H1 (cell line): Measurements from ENCODE around the gene PRKAG3. TPM values are rescaled to one million over a fixed set of nuclear protein-coding genes. Genes with fewer than 3 reads are reported as not detected.

ENCODE experiments used
- CTCF ChIA-PET: fragments of 300-600 bp; sonication (Branson Sonifier 250); formaldehyde crosslinking; loops from one replicate; lab custom pipeline; 2021; ENCODE audit not compliant: partially characterized antibody; lab: Charles Lee
- POLR2A ChIA-PET: fragments of 300-600 bp; sonication (Branson Sonifier 250); formaldehyde crosslinking; loops from one replicate; lab custom pipeline; 2021; ENCODE audit warnings: inconsistent platforms; ENCODE audit not compliant: partially characterized antibody; lab: Charles Lee
- DNase-seq, 2 experiments: peaks; one replicate each; pipeline versions ENCODE4 v3.0.0 to v3.0.0-alpha.2; 2010 to 2022; ENCODE audit warnings: low spot score in 2 of 2, low read depth in 1 of 2, mixed read lengths in 1 of 2
- FAIRE-seq: peaks from 2 replicates; lab custom pipeline; 2011; peaks lifted over from hg19 to GRCh38; lab: Jason Lieb, UNC
- H2AFZ ChIP-seq: 2 replicates; pipeline ENCODE4 v1.8.1; 2012; ENCODE audit warnings: low read length, inconsistent platforms
- H2AK5ac ChIP-seq: 2 replicates; pipeline ENCODE4 v1.6.1; 2013; ENCODE audit warnings: low read depth, low read length
- H2BK120ac ChIP-seq: replicated peaks from 2 replicates; pipeline ENCODE3; 2013; ENCODE audit warnings: low read depth, low read length, inconsistent platforms
- H2BK12ac ChIP-seq: 2 replicates; pipeline ENCODE4 v1.6.1; 2013; ENCODE audit warnings: low read depth, low read length
- H2BK15ac ChIP-seq: 2 replicates; pipeline ENCODE4 v1.6.1; 2013; ENCODE audit warnings: low read length
- H2BK20ac ChIP-seq: 2 replicates; pipeline ENCODE4 v1.6.1; 2013; ENCODE audit warnings: low read length
- H2BK5ac ChIP-seq: 2 replicates; pipeline ENCODE4 v1.6.1; 2013; ENCODE audit warnings: low read depth, low read length
- H3K14ac ChIP-seq: 2 replicates; pipeline ENCODE4 v1.6.1; 2013; ENCODE audit warnings: inconsistent platforms; ENCODE audit not compliant: insufficient read length
- H3K18ac ChIP-seq: 2 replicates; pipeline ENCODE4 v1.6.1; 2013; ENCODE audit warnings: low read length; ENCODE audit errors: extremely low read depth
- H3K23ac ChIP-seq: 2 replicates; pipeline ENCODE4 v1.6.1; 2013; ENCODE audit warnings: inconsistent platforms; ENCODE audit not compliant: insufficient read length
- H3K23me2 ChIP-seq: 2 replicates; pipeline ENCODE4 v1.6.1; 2013; ENCODE audit warnings: low read depth, low read length
- H3K27ac ChIP-seq: 2 replicates; pipeline ENCODE4 v1.6.1; 2011; ENCODE audit warnings: low read depth, low read length, inconsistent platforms
- H3K27me3 ChIP-seq, 4 experiments: replicated peaks in 1 of 4; 1 replicate in 1 of 4; 2 replicates in 3 of 4; pipeline versions ENCODE4 v1.6.1 to v1.8.1; 2011 to 2013; ENCODE audit warnings: low read length in 3 of 4, mild to moderate bottlenecking in 3 of 4, inconsistent platforms in 2 of 4, mixed read lengths in 2 of 4, moderate library complexity in 1 of 4; ENCODE audit not compliant: control insufficient read depth in 3 of 4, insufficient read depth in 3 of 4; ENCODE audit errors: extremely low read depth in 1 of 4
- H3K36me3 ChIP-seq, 4 experiments: 2 replicates each; pipeline versions ENCODE4 v1.6.1 to v1.8.1; 2011 to 2013; ENCODE audit warnings: mild to moderate bottlenecking in 4 of 4, low read length in 3 of 4, moderate library complexity in 2 of 4, control low read depth in 1 of 4, inconsistent platforms in 1 of 4; ENCODE audit not compliant: insufficient read depth in 4 of 4, control insufficient read depth in 2 of 4
- H3K4ac ChIP-seq: replicated peaks from 2 replicates; pipeline ENCODE3; 2013; ENCODE audit warnings: low read length, low read depth, mixed read lengths, inconsistent platforms; ENCODE audit not compliant: insufficient read length
- H3K4me1 ChIP-seq, 4 experiments: replicated peaks in 1 of 4; 1 replicate in 1 of 4; 2 replicates in 3 of 4; pipeline versions ENCODE4 v1.6.1 to v1.8.1; 2011 to 2013; ENCODE audit warnings: low read length in 3 of 4, inconsistent platforms in 2 of 4, mixed read lengths in 1 of 4; ENCODE audit not compliant: insufficient read depth in 4 of 4, control insufficient read depth in 3 of 4
- H3K4me2 ChIP-seq, 2 experiments: 2 replicates each; pipeline versions ENCODE4 v1.6.1 to v1.8.1; 2011 to 2013; ENCODE audit warnings: low read depth in 2 of 2, low read length in 2 of 2, control low read depth in 1 of 2, inconsistent platforms in 1 of 2, mild to moderate bottlenecking in 1 of 2; ENCODE audit not compliant: insufficient read depth in 1 of 2
- H3K4me3 ChIP-seq, 4 experiments: fragments of 200-600, 300-600 bp in 1 of 4; sonication (generic), shearing (Covaris generic), sonication (Bioruptor Twin) in 1 of 4; 2 replicates each; pipeline versions ENCODE4 v1.5.1 to v1.8.1; 2011 to 2016; ENCODE audit warnings: low read length in 4 of 4, low read depth in 3 of 4, control low read depth in 2 of 4, inconsistent platforms in 2 of 4, mild to moderate bottlenecking in 2 of 4, mixed read lengths in 1 of 4, moderate library complexity in 1 of 4; ENCODE audit not compliant: insufficient read depth in 2 of 4; ENCODE audit errors: extremely low read depth in 1 of 4
- H3K56ac ChIP-seq: replicated peaks from 2 replicates; pipeline ENCODE3; 2013; ENCODE audit warnings: low read depth, mild to moderate bottlenecking, mixed read lengths, low read length, inconsistent platforms; ENCODE audit not compliant: insufficient read length
- H3K79me1 ChIP-seq: 2 replicates; pipeline ENCODE4 v1.6.1; 2013; ENCODE audit warnings: low read depth, low read length, control low read depth
- H3K79me2 ChIP-seq, 2 experiments: 2 replicates each; pipeline versions ENCODE4 v1.6.1 to v1.8.1; 2012 to 2013; ENCODE audit warnings: low read length in 2 of 2, mild to moderate bottlenecking in 2 of 2, inconsistent platforms in 1 of 2; ENCODE audit not compliant: insufficient read depth in 2 of 2, control insufficient read depth in 1 of 2
- H3K9ac ChIP-seq, 4 experiments: replicated peaks in 1 of 4; 1 replicate in 1 of 4; 2 replicates in 3 of 4; pipeline versions ENCODE4 v1.6.1 to v1.8.1; 2011 to 2013; ENCODE audit warnings: low read depth in 3 of 4, low read length in 3 of 4, control low read depth in 2 of 4, mild to moderate bottlenecking in 2 of 4, moderate library complexity in 2 of 4, inconsistent platforms in 1 of 4; ENCODE audit errors: extremely low read depth in 1 of 4
- H3K9me3 ChIP-seq, 2 experiments: 2 replicates each; pipeline versions ENCODE4 v1.6.1 to v1.8.1; 2012 to 2013; ENCODE audit warnings: mild to moderate bottlenecking in 2 of 2, moderate library complexity in 2 of 2, control low read depth in 1 of 2, inconsistent platforms in 1 of 2, low read depth in 1 of 2, low read length in 1 of 2, mixed read lengths in 1 of 2; ENCODE audit not compliant: insufficient read depth in 2 of 2
- H4K20me1 ChIP-seq, 2 experiments: replicated peaks in 1 of 2; 2 replicates each; pipeline versions ENCODE3 to v1.8.1; 2011 to 2013; ENCODE audit warnings: inconsistent platforms in 2 of 2, low read length in 2 of 2, mild to moderate bottlenecking in 1 of 2; ENCODE audit not compliant: insufficient read depth in 2 of 2, control insufficient read depth in 1 of 2
- H4K5ac ChIP-seq: 2 replicates; pipeline ENCODE4 v1.6.1; 2013; ENCODE audit warnings: low read length, low read depth, mixed read lengths, inconsistent platforms; ENCODE audit not compliant: insufficient read length
- H4K8ac ChIP-seq: 2 replicates; pipeline ENCODE4 v1.8.0; 2013; ENCODE audit warnings: mild to moderate bottlenecking, moderate library complexity, low read length, inconsistent platforms; ENCODE audit not compliant: insufficient read depth; ENCODE audit errors: extremely low read depth
- H4K91ac ChIP-seq: replicated peaks from 2 replicates; pipeline ENCODE3; 2013; ENCODE audit warnings: low read length, mixed read lengths, inconsistent platforms; ENCODE audit not compliant: insufficient read length
- EZH2 ChIP-seq: fragments of 200-600 bp; sonication (generic); IDR thresholded peaks from 2 replicates; pipeline ENCODE4 v1.7.1; 2012; ENCODE audit warnings: low read depth, mild to moderate bottlenecking, moderate library complexity, low read length, inconsistent platforms; ENCODE audit not compliant: severe bottlenecking
- NANOG ChIP-seq: IDR thresholded peaks from 2 replicates; pipeline ENCODE4 v1.6.1; 2011; ENCODE audit warnings: low read length, low read depth, mild to moderate bottlenecking, inconsistent platforms; ENCODE audit not compliant: insufficient read depth, poor library complexity, severe bottlenecking
- RNF2 ChIP-seq: fragments of 200-900, 300-1000 bp; sonication (generic); IDR thresholded peaks from 2 replicates; pipeline ENCODE4 v1.7.1; 2016; ENCODE audit warnings: borderline replicate concordance, low read depth, mild to moderate bottlenecking, antibody characterized with exemption, low read length; ENCODE audit not compliant: poor library complexity, severe bottlenecking; ENCODE audit errors: missing control alignments
- SIN3A ChIP-seq, 2 experiments: IDR thresholded peaks in 1 of 2; conservative IDR thresholded peaks in 1 of 2; 2 replicates each; pipeline ENCODE4 v1.6.1; 2011 to 2012; ENCODE audit warnings: low read length in 2 of 2, improper control_type of control experiment in 1 of 2, low read depth in 1 of 2, mild to moderate bottlenecking in 1 of 2
- SUZ12 ChIP-seq: fragments of 200-600 bp; sonication (generic); IDR thresholded peaks from 2 replicates; pipeline ENCODE4 v1.6.1; 2012; ENCODE audit warnings: mild to moderate bottlenecking, inconsistent platforms, low read length, moderate library complexity, mixed read lengths
- WGBS, 2 experiments: shearing (Covaris generic) in 1 of 2; methylation state at CpG; one replicate each; pipeline versions ENCODE4 v1.1.6 to v1.1.7; 2013 to 2015; ENCODE audit warnings: low lambda C conversion rate in 2 of 2, mixed read lengths in 2 of 2, inconsistent platforms in 1 of 2, low coverage in 1 of 2, missing lambda C conversion rate in 1 of 2; ENCODE audit not compliant: insufficient replicate concordance in 2 of 2, insufficient coverage in 1 of 2, insufficient read length in 1 of 2; ENCODE audit errors: extremely low coverage in 1 of 2, missing lambda C conversion rate in 1 of 2; 5-methylcytosine and 5-hydroxymethylcytosine counted together
- polyA plus RNA-seq, 7 experiments: library from polyadenylated mRNA; depleted of rRNA in 3 of 7; stranded (reverse) in 5 of 7; unstranded in 2 of 7; fragments of >200 nt in 5 of 7; fragments of 200-250 nt in 2 of 7; gene quantifications; 1 replicate in 5 of 7; 2 replicates in 1 of 7; 4 replicates in 1 of 7; pipeline versions ENCODE4 v1.2.1 to v1.2.3, GENCODE V29; 2011 to 2013; ENCODE audit warnings: missing spikeins in 2 of 7, mixed read lengths in 2 of 7
- total RNA-seq: library from RNA; stranded (reverse); fragmentation: NEBNext Ultra II Directional; extraction: Animal tissue kit (Norgen Biotek cat#: 25700); gene quantifications from 2 replicates; pipeline ENCODE4 v1.2.1, GENCODE V29; 2021

Gene PRKAG3
- total and polyA plus RNA-seq, 2 of the 8 experiments (the other 6 are each of a cell fraction or from before 2014, with no cell fraction given): not detected

GRCh38 chr2:218859988-218860831 lies 28.6 kb upstream of the PRKAG3 start:
- no peak overlapping the region for H2AFZ ChIP-seq

More at GRCh38 chr2:218859988-218860831, 28.6 kb upstream of the PRKAG3 start:
- Histone ChIP-seq H3K23me2 (peaks cover 5% of the 10 kb centered on the region; the same call in 1 of the 2 replicates), H2BK5ac (no peak overlapping the region), H4K5ac (no peak overlapping the region), H2BK120ac (no peak overlapping the region), H3K79me2 (no peaks in the 10 kb centered on the region), H3K4ac (no peak overlapping the region), H3K36me3 (peaks cover 0 to 2% (median 0%) of the 10 kb centered on the region in 4 experiments; a peak in 1 of 8 replicates), H3K27ac (no peak overlapping the region), H3K9ac (no peak overlapping the region), H3K4me2 (peak overlapping the region; percentile 61 to 72), H2BK15ac (peak overlapping the region; percentile 40; the same call in 1 of the 2 replicates), H3K23ac (no peak overlapping the region), H3K79me1 (no peaks in the 10 kb centered on the region), H3K4me1 (peaks cover 11 to 39% (median 21%) of the 10 kb centered on the region in 4 experiments), H3K4me3 (peak overlapping the region in 3 of 4 experiments; percentile 4 to 53 (median 5); a peak in 4 of 8 replicates), H2AK5ac (no peak overlapping the region), H4K20me1 (peaks cover 11 to 17% of the 10 kb centered on the region in 2 experiments), H4K91ac (no peak overlapping the region), H2BK12ac (no peak overlapping the region), H3K56ac (no peak overlapping the region), H2BK20ac (no peak overlapping the region), H3K18ac (no peak overlapping the region; the same call in 1 of the 2 replicates), H3K9me3 (no peaks in the 10 kb centered on the region), H3K27me3 (peaks cover 75 to 98% (median 95%) of the 10 kb centered on the region in 4 experiments), H4K8ac (no peak overlapping the region; the same call in 1 of the 2 replicates), H3K14ac (no peak overlapping the region)
- CTCF ChIA-PET: interaction anchor here (0.8 to 7.4 kb wide), 12 partner anchors 8 to 635 kb away, joined by 3 to 83 read pairs (median 4); no protein-coding TSS in a partner anchor
- 9% methylated on average over 42 of the region's 47 CpGs; no CpG with 5 or more reads in 1 of the 2 experiments for whole genome bisulfite sequencing, 2 experiments
- DNase-seq (peak in 1 of 2 experiments; percentile 62), FAIRE-seq (no peak)
- POLR2A ChIA-PET: interaction anchor here (1.3 to 2.1 kb wide), 4 partner anchors 12 to 20 kb away, joined by 3 to 4 read pairs (median 3); no protein-coding TSS in a partner anchor
- TF ChIP-seq RNF2 (peak; percentile 75), SIN3A (conservative IDR thresholded peaks at IDR 0.05 in 1 of 2, IDR thresholded peaks at IDR 0.05 in 1 of 2; ENCODE audit: low read depth in 1 of 2, low read length in 2 of 2) (no peak), EZH2 (peak; percentile 85), SUZ12 (peak; percentile 95), NANOG (no peak)
